GM19328 (cell line): ENCODE data around the gene VWA1.
"Not testable (repeated sequence)": the region's sequence is repeated elsewhere in the genome, so short reads cannot be mapped to it uniquely, and the experiment has no call there.

Experiments used
- ATAC-seq: cut with Tn5 transposase; IDR thresholded peaks from one replicate; pipeline ENCODE4 v1.9.1; 2021; ENCODE audit warnings: mild to moderate bottlenecking, moderate library complexity; ENCODE audit not compliant: unreplicated experiment

Gene VWA1

DNA sequence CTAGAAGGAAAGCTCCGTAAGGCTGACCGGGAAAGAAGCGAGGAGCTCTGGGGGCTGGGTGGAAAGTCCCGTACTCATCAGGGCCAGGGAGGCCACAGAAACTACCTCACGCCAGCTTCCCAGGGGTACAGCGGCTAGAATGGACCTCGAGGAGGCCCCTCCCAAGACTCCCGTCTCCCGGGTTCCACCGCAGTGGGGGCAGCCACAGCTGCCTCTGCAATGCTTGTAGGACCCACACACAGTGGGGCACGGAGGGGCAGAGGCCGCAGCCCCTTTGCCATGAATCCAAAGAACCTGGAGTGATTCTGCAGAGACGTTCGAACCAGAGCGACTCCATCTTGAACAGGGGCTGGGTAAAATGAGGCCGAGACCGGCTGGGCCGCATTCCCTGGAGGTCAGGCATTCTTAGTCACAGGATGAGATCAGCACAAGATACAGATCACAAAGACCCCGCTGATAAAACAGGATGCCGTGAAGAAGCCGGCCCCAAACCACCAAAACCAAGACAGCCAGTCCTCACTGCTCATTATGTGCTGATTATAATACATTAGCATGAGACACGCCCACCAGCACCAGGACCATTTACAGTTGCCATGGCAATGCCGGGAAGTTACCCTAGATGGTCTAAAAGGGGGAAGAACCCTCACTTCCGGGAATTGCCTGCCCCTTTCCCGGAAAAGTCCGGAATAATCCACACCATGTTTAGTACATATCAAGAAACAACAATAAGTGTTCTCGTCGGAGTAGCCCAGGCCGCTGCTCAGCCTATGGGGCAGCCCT is 12.8 kb upstream of the VWA1 start:
- ATAC-seq: no peak

DNA sequence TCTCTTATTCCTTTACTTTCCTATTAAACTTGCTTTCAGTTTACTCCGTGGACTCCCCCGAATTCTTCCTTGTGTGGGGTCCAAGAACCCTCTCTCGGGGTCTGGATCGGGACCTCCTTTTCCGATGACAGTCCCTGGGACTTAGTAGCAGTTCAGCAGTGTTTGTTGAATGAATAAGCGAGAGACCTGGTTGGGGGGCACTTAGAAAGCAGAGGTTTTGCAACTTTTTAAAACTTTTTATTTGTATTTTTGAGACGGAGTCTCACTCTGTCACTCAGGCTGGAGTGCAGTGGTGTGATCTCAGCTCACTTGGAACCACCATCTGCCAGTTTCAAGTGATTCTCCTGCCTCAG is 12.3 kb upstream of the VWA1 start:
- ATAC-seq: no peak

DNA sequence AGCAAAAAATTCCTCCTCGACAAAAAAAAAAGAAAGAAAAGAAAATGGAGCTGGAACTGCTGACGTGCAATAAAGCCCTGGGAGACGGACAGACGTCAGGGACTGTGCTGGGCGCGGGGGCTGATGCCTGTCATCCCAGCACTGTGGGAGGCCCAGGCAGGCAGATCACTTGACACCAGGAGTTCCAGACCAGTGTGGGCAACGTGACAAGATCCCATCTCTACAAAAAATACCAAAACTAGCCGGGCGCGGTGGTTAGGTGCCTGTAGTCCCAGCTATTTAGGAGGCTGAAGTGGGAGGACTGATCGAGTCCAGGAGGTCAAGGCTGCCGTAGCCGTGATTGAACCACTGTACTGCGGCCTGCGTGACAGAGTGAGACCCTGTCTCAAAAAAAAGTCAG is 10.8 kb upstream of the VWA1 start:
- no peak for ATAC-seq

DNA sequence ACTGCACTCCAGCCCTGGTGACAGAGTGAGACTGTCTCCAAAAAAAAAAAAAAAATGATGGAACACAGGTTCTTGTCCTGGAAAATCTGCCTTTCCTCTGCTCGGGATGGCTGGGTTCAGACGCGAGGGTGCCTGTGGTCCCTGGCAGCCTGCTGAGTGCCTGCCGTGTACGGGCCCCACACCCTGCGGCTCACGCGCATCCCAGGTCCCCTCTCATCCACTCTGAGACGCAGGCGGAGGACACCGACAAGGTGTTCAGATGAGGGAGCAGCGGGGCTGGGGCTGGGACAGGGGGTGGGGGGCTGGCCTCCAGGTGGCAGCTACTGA is 10.1 kb upstream of the VWA1 start:
- ATAC-seq: no peak

DNA sequence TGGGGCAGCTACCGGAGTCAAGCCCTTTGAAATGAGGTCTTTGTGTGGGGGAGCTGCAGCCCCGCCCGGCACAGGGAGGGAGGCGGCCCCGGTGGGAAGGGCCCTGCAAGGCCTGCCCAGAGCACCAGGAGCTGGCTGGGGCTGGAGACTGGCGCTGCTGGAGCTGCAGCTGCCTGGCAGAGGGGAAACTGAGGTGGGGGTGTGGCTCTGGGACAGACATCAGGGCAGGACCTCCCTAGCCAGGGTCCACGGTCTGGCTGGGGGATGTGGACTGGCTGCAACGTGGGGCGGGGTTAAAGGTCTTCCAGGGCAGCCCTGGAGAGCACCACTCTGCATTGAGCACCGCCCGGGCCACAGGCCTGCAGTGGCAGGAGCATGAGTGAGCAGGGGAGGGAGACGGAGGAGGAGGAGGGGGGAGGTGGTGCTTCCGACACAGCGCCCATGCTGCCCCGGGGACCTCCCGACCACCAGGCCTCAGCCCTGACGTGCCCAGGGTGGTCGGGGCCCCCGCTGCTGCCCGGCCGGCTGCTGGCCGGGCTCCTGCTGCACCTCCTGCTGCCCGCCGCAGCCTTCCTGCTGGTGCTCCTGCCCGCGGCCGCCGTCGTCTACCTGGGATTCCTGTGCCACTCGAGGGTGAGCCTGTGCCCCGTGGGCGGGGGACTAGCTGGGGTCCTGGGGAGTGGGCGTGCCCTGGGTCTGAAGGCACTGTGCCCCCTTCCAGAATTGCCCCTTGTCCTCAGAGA is 9.6 kb upstream of the VWA1 start:
- ATAC-seq: no peak

DNA sequence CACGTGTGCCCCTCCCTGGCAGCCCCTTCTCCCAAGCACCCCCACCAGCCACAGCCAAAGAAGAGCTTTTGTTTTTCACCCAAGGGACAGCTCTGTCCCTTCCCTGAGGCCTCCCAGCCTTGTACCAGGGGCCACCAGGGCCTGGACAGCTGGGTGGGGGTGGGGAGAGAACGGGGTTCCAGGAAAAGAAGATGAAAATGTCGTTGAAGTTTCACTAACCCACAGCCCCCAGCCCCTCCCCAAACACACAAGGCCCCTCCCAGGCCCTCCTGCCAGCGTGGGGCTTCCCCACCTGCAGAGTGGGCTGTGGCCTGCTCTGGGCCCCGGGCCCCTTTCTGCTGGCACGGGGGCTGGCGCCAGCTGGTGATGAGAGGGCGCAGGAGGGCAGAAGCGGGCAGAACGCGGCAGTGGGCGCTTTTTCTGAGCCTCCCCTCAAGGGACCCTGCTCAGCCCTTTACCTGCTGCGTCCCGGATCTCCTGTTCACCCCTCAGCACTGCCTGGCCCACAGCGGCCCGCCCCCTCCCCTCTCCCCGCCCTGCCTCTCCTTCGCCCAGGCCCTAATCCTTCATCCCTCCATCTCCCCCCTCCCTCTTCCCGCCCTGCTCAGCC is 8.9 kb upstream of the VWA1 start:
- ATAC-seq: no peak

DNA sequence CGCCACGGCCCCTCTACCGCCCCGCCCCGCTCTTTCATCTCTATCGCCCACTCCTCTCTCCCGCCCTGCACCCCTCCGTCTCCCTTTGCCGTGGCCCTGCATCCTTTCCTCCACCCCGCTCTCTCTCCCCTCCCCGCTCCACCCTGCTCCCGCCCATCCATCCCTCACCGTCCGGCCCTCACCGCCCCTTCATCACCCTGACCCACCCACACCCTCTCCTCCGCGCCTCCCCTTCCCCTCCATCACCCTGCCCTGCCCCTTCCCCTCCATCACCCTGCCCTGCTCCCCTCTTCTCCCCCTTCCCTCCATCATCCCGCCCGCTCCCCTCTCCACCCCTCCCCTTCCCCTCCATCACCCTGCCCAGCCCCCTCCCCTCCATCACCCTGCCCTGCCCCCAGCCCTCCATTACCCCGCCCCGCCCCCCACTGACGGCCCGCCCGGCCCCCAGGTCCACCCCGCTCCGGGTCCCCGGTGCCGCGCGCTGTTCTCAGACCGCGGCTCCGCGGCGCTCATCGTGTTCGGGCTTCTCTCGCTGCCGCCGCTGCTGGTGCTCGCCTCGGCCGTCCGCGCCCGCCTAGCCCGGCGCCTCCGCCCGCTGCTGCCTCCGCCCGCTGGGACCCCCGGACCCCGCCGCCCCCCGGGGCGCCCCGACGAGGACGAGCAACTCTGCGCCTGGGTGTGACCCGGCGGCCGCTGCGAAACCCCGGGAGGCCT is 8.2 kb upstream of the VWA1 start:
- ATAC-seq: no peak

DNA sequence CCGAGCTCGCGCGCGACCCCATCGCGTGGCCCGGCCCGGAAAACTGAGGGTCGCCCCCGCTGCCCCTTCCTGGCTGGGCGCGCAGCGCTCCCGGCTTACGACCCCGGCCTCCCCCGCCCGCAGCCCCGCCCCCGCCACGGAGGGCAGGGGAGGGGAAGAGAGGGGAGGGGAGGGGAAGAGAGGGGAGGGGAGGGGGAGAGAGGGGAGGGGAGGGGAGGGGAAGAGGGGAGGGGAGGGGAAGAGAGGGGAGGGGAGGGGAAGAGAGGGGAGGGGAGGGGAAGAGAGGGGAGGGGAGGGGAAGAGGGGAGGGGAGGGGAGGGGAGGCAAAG is 7.7 kb upstream of the VWA1 start:
- ATAC-seq: no peak

DNA sequence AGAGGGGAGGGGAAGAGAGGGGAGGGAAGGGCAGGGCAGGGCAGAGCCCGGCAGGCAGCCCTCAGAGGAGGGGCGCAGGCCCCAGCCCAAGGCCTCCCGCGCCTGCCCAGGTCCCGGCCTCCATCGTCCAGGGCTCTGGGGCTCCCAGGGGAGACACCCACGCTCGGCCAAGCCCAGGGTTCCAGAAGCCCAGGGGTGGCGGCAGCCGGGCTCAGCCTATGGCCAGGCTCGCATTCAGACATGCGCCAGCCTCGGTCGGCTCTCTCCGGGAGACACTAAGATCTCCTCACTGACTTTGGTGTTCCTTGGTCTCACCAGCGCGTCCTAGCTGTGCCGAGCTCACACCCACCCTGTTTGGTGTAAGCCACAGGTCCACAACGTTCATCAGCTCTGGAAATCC is 7.3 kb upstream of the VWA1 start:
- no peak for ATAC-seq

DNA sequence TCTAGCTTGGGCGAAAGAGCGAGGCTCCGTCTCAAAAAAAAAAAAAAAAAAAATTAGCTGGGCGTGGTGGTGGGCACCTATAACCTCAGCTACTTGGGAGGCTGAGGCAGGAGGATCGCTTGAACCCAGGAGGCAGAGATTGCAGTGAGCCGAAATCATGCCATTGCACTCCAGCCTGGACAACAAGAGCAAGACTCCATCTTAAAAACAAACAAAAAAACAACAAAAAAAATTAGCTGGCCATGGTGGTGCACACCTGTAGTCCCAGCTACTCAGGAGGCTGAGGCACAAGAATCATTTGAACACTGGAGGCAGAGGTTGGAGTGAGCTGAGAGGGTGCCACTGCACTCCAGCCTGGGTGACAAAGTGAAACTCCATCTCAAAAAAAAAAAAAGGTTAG is 6.5 kb upstream of the VWA1 start:
- ATAC-seq: not testable (repeated sequence)

DNA sequence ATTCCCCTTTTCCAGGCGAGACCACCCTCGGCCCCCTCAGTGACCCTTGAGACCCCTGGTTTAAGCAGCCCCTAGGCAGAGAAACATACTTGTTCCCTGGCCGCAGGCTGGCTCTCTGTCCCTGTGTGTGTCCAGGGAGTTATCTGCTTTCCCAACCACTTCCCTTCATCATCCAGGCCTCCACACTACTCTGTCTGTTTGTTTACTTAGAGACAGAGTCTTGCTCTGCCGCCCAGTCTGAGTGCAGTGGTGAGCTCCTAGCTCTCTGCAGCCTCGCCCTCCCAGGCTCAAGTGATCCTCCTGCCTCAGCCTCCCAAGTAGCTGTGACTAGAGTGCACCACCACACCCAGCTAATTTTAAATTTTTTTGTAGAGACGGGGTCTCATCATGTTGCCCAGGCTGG is 5.8 kb upstream of the VWA1 start:
- ATAC-seq: no peak

DNA sequence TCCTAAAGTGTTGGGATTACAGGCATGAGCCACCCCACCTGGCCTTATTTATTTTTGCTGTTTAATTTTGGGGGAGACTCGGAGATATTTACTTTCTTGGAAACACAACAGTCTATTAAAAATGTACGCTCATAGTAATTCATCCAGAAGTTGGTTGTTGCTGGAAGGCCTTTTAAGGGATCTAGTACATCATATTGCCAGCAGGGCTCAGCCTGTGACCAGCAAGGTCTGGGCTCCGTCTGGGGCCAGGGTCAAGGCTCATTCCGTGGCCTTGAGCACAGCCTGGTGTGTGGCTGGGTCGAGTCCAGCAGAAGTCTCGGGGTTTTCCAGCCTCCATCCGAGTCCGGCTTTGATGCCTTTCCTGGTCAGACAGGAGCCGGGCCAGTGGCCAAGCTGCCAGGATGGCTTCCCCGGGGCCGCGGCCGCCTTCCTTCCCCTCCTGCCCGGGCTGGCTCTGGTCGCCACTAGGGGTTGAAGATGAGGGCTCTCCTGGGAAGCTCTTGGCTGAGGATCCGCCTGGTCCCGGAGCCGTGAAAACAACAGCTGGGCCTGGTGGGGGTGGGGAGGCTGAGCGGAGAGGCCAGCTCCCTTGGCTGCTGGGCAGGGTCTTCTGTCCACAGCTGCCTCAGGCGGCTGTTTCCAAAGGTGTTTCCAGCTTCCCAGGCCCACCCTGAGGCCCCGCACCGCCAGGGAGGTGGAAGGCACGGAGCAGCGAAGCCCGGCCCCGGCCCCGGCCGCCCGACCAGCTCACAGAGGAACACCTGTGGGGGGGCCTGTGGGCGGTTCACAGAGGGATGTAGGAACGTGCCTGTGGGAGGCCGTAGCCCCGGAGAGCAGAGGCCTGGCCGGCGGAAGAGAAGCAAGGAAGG is 5.1 kb upstream of the VWA1 start:
- ATAC-seq: no peak

DNA sequence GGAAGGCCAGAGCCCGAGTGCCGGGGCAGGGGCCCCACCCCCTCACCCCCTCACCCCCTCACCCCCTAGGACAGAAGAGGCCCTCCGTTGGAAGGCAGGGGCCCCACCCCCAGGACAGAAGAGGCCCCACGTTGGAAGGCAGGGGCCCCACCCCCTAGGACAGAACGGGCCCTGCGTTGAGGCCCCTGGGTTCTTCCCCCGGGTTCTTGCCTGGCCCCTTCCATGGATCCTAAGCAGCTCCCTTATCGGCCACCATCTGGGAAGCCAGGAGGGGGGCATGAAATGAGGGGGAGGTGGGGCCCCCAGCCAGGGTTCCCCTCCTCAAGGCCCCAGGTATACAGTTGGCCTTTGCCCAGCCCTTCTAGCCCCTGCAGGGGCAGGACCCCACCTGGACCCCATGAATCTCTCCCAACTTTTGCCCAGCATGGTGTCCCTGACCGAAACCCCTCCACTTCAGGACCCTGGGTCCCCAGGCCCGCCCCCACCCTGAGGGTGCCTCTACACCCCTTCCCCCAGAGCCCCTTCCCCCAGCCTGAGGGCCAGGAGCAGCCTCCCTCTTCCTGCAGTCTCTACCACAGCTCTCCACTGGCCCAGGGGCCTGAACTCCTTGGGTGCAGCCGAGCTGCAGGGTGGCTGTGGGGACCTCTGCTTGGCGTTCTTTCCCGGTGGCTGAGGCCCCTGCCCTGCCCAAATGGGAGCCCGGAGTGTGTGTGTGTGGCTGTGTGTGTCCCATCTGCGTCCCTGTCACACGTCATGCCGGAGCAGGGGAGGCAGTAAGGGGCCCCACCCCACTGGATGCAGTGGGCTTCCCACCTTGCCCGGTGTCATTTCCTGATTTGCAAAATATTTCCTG is 4.3 kb upstream of the VWA1 start:
- ATAC-seq: no peak

DNA sequence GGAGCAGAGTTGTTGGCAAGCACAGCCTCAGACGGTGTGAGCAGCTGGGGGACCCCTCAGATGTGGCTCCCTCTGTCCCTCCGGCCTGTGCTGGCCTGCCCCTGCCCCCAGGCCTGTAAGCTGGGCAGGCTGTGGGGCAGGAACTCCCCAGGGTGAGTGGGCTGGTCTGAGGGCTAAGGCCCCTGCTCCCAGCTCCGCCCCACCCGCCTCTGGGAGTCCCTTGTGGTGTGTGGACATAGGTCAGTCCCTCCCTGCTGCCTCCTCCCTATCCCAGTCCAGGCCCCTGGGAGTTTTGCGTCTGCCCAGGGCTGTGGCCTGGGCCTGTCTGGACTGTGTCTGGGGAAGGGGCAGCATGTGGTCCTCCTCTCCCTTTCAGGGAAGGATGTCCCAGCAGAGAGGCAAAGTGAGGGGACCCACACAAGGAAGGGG is 3.6 kb upstream of the VWA1 start:
- no peak for ATAC-seq

DNA sequence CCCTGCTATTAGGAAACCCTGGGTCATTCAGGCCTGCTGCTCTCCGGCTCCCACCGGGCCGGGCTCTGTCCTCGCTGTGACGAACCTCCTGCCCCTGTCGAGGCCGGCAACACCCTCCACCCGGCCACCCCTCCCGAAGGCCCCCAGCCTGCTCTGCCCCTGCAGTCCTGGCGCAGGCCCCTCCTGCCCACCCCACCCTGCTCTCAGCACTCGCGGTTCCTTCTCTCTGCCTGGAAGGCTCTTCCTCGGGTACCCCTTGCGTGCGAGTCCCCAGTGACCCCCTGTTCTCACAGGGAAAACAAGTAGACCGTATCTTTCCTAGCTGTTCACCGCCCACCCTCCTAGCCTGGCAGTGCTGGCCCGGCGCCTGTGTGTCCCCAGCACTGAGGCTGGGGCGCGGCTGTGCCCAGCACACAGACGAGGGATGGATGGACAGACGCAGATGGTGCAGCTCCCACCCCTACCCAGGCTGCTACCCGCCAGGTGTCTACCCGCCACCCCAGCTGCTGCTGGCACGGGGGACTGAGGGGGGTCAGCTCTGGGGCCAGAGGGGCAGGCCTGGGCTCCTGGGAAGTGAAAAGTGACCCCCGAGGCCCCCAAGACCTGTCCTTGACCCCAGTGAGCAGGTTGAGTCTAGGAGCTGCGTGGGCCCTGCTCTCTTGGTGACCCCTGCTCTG is 3.1 kb upstream of the VWA1 start:
- ATAC-seq: no peak

DNA sequence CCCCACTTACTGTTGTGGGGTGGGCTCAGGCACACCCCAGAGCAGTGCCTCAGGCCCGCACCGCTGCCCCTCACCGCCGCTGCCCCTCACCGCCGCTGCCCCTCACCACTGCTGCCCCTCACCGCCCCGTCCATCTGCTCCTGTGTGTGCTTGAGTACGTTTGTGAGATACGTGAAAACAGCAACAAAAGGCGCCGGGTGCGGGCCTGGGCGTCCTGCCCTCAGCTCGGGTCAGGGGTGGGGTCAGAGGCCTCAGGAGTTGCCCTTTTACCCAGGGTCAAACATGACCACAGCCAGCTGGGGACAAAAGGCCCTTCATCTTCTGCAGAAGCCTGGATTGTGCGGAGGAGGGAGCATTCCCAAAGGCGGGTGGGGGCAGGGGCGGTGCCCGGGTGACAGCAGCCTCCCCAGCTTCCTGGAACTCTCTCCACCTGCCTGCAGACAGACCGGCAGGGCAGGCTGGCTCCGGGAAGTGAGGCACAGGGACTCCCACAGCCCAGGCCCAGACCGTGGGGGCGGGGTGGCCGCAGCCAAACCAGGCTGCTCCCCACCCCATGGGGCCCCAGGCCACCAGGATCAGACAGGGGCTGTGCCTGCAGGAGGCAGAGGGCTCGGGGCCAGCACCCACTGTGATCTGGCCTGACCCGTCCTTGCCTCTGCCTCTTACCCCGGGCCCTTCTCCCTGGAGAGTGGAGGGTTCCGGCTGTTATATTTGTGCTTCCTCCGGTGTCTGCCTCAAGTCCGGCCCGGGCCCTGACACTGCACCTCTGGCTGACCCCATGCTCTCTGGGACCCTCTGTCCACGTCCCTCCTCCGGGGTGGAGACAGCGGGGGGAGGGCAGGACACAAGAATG is 2.3 kb upstream of the VWA1 start:
- ATAC-seq: no peak

DNA sequence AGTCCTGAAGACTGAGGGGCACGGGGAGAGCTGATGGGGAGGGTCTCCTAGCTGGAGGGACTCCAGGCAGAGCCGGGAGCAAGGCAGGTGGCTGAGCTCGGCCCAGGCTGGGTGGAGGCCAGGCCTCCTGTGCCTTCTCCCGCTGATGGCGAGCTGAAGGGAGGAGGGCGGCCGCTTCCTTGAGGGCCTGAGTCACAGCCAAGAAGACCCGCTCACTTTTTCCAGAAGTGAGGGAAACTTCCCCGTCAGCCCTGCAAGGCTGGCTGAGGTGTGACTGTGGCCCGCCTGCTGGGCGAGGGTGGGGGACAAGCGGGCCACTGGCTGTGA is 1.7 kb upstream of the VWA1 start:
- no peak for ATAC-seq

DNA sequence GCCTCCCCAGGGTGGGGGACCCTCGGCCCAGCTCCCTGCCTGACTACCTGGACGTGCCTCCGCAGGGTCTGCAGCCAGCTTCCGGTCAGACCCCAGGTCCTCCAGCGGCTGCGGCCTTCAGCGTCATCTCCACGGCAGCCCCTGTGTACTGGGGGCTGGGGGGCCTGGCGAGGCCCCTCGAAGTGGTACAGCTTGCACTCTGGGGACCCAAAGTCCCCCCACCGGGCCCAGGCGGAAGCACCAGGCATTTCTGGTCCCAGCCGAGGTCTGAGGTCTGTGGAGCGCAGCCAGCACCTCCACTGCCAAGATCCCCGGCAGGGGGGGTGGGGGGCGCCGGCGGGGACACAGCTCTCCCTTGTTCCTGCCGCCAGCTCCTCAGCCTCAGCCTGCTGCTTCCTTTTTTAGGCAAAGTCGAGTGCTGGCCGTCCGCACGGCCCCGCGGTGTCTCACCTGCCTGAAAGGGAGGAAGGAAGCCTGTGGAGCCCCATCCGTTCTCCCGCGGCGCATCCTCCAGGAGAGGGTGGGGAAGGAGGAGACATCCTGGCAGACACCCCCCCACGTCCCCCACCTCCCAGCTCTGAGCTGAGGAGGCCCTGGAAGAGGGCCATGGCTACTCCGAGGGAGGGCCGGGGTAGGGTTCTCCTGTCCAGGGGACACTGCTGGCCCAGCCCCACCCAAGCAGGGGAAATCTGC is 1.2 kb upstream of the VWA1 start:
- ATAC-seq: no peak
